ENCODE measurements around the gene B3GAT3. TPM values are rescaled to one million over a fixed set of nuclear protein-coding genes. Genes with fewer than 3 reads are reported as not detected.
A peak's percentile ranks its signal among the peaks of the same experiment; 100 is the strongest.
"Not testable (repeated sequence)": the region's sequence is repeated elsewhere in the genome, so short reads cannot be mapped to it uniquely, and the experiment has no call there.

Gene B3GAT3
- total RNA-seq, 4 donors from 2014 or later: 11.4 to 25.8 (median 22.4) TPM

DNA sequence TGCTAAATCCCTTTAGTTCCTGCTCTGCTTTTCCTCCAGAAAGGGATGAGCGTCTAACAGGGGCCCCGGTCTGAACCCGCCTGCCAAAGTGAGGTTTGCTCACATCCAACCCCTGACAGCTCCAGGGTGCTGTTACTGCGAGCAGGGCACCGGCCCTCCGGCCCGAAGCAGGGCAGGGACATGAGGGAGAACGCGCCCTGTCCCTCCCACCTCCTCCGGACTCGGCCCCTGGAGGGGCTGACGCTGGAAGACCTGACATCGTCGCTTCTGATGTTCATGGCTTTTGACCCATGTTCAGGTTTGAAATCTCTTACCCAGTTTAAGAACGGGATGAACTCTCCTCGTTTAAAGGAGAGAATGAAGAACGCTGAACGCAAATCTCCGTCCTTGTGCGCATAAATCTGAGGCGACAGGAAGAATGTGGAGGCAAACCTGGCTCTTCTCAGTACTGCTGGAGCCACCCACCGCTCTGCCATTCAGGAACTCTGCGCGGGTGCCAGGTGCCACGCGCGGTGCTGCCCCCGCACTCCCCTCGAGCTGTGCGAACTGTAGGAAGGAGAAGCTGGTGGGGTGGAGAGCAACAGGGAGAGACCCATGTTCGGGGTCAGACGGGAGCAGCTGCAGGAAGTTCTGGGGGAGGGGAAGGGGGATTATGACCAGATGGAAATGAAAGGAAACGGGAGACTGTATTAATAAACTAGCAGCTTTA is 47.3 kb downstream of the B3GAT3 start:
- Histone ChIP-seq H3K27me3 (no peaks in the 10 kb centered on the region), H3K9me3 (no peaks in the 10 kb centered on the region), H3K27ac (peak overlapping the region; percentile 78 to 94 (median 92)), H3K36me3 (peaks cover 0 to 71% of the 10 kb centered on the region in 2 donors), H3K4me1 (peaks cover 0 to 64% (median 21%) of the 10 kb centered on the region in 3 donors), H3K4me3 (peak overlapping the region; percentile 55 to 65)
- WGBS, 2 donors (ENCODE audit: low coverage in 1 of 2): 0% methylated on average over 1 to 3 of the region's 33 CpGs
- no peak for TF ChIP-seq CTCF (IDR thresholded peaks at IDR 0.05)
- TF ChIP-seq EP300 (IDR thresholded peaks at IDR 0.05): no peak
- no peak for TF ChIP-seq POLR2AphosphoS5 (IDR thresholded peaks at IDR 0.05)
- no peak for TF ChIP-seq POLR2A (IDR thresholded peaks at IDR 0.05)
- peak; percentile 32 for ATAC-seq

DNA sequence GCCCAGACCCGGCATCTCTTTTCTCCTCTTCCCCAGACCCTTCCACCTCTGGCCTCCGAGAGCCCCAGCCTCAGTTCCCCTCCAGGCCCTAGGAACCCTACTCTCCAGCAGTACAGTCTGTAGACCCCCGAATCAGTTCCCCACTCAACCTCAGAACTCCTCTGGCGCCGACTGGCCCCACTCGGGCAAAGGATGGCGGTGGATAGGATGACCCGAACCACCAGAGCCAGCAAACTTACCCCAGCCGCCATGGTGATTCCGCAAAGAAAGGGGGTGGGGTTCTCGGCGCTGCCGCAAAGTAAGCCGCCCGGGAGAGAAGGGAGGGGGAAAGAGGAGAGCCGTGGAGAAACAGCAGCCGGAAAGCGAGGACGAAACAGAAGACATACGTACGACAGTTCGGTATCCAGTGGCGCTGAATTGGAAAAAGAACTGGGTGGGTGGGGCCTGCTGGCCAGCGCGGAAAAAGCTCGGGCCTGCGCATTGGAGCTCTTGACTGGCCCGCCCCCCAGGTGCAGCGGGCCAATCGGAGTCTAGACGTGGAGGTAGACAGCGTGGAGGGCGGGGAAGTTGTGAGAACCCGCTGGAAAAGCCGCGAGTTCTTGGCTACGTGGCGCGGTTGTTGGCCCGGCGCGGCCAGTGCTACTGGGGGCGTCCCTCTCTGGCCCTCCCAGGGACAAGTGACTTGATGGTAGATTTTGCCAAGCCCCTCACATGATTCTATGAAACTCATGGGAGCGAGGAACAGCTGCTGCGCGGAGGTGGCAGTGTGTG is 48.0 kb downstream of the B3GAT3 start, which contains the start of gene EEF1G:
Gene EEF1G, minus strand, starts transcription at position 300 of the 771 bp plus-strand sequence. Its CDS starts 49 bp downstream, at position 251.
- Histone ChIP-seq H3K9me3 (no peaks in the 10 kb centered on the region), H3K4me3 (peak within 1 kb of the TSS; percentile 65 to 78), H3K27ac (peak within 1 kb of the TSS; percentile 78 to 94 (median 92)), H3K4me1 (peaks cover 0 to 70% (median 21%) of the 10 kb centered on the region in 3 donors), H3K27me3 (no peaks in the 10 kb centered on the region), H3K36me3 (peaks cover 0 to 71% of the 10 kb centered on the region in 2 donors)
- ATAC-seq: peak; percentile 98
- 1% methylated on average over 16 to 24 of the region's 46 CpGs for WGBS, 2 donors (ENCODE audit: low coverage in 1 of 2)
- TF ChIP-seq POLR2AphosphoS5 (IDR thresholded peaks at IDR 0.05): peak; percentile 64
- TF ChIP-seq EP300 (IDR thresholded peaks at IDR 0.05): no peak
- TF ChIP-seq CTCF (IDR thresholded peaks at IDR 0.05): peak in 1 of 4 experiments; percentile 8
- peak; percentile 58 to 77 for TF ChIP-seq POLR2A (IDR thresholded peaks at IDR 0.05)

DNA sequence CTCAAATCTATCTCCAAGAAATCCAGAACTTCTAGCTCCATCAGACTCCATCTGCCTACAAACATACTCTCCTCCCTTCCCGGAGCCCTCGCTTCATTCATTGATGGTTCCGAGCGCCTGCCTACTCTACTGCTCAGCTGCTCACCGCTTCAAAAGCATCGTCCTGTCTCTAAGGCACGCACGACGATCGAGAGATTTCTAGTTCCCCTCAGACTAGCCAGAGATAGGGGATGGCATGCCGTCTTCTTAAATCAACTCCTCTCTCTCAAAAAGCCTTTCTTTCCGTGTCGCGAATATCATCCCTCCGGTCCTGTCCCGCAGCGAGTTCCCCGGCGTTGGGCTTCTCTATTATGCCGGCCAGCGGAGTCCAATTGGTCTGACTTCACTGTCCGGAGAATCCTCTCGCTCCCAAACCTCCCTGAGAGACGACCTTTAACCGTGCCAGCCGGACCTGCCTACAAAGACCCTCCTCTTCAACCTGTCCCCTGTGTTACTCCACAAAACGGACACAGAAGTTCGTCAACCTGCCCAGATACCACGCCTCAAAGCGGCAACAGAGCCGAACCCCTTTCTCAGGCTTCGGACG is 48.7 kb downstream of the B3GAT3 start:
- H3K4me1 ChIP-seq: peaks cover 0 to 70% (median 21%) of the 10 kb centered on the region in 3 donors
- no peak for ATAC-seq
- WGBS, 2 donors (ENCODE audit: low coverage in 1 of 2): 1% methylated on average over 24 to 33 of the region's 33 CpGs

GRCh38 chr11:62572431-62572830 is 49.4 kb downstream of the B3GAT3 start:
- Histone ChIP-seq H3K4me3 (peak overlapping the region in 1 of 2 donors; percentile 65), H3K4me1 (peaks cover 0 to 70% (median 21%) of the 10 kb centered on the region in 3 donors), H3K9me3 (no peaks in the 10 kb centered on the region), H3K27ac (peak overlapping the region in 3 of 4 donors; percentile 87 to 94 (median 93)), H3K27me3 (no peaks in the 10 kb centered on the region), H3K36me3 (peaks cover 0 to 71% of the 10 kb centered on the region in 2 donors)
- no peak for ATAC-seq
- 67 to 75% methylated on average over 10 to 11 of the region's 12 CpGs for WGBS, 2 donors (ENCODE audit: low coverage in 1 of 2)
- TF ChIP-seq POLR2A (IDR thresholded peaks at IDR 0.05) (no peak), CTCF (IDR thresholded peaks at IDR 0.05) (no peak), EP300 (IDR thresholded peaks at IDR 0.05) (no peak), POLR2AphosphoS5 (IDR thresholded peaks at IDR 0.05) (no peak)

More for the DNA sequence above, 48.7 kb downstream of the B3GAT3 start:
- no peaks in the 10 kb centered on the region for H3K9me3 ChIP-seq
- no peaks in the 10 kb centered on the region for H3K27me3 ChIP-seq
- peak overlapping the region; percentile 66 to 94 (median 90) for H3K27ac ChIP-seq
- H3K36me3 ChIP-seq: peaks cover 0 to 71% of the 10 kb centered on the region in 2 donors
- TF ChIP-seq CTCF (IDR thresholded peaks at IDR 0.05) (no peak), EP300 (IDR thresholded peaks at IDR 0.05) (no peak), POLR2A (IDR thresholded peaks at IDR 0.05) (no peak), POLR2AphosphoS5 (IDR thresholded peaks at IDR 0.05) (no peak)
- peak overlapping the region; percentile 65 to 78 for H3K4me3 ChIP-seq

- Histone ChIP-seq H3K4me1 (peaks cover 0 to 66% (median 21%) of the 10 kb centered on the region in 3 donors), H3K36me3 (peaks cover 0 to 71% of the 10 kb centered on the region in 2 donors), H3K27ac (peak overlapping the region in 2 of 4 donors; percentile 93 to 94)
- not testable (repeated sequence) for H3K27me3 ChIP-seq, H3K4me3 ChIP-seq, H3K9me3 ChIP-seq, ATAC-seq
- 74 to 76% methylated on average over 4 of the region's 5 CpGs for WGBS, 2 donors (ENCODE audit: low coverage in 1 of 2)
These were observed 50.3 kb downstream of the B3GAT3 start for GRCh38 chr11:62571493-62571892.

DNA sequence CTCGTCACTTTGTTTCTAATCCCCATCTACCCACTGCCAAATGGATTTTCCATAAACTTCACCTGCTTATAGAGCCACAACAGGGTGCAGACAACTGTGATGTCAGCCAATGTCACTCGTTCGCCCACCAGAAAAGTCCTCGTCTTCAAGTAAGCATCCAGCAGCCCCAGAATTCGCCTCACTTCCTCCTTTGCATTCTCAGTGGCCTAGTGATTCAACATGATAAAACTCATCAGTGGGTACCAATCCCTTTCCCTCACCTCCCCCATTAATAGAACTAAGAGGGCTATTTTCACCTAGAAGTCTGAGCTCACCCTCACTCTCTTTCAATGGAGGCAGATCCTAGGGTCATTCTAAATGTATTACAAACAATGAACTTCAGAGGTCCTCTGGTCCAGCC is 50.9 kb downstream of the B3GAT3 start:
- 86 to 92% methylated on average over 5 of the region's 5 CpGs for WGBS, 2 donors (ENCODE audit: low coverage in 1 of 2)
- H3K27me3 ChIP-seq, H3K4me3 ChIP-seq, ATAC-seq, H3K9me3 ChIP-seq: not testable (repeated sequence)
- H3K36me3 ChIP-seq: peaks cover 0 to 71% of the 10 kb centered on the region in 2 donors
- peaks cover 0 to 60% (median 21%) of the 10 kb centered on the region in 3 donors for H3K4me1 ChIP-seq
- H3K27ac ChIP-seq: peak overlapping the region in 2 of 4 donors; percentile 93 to 94
